ENCODE results near the gene MTHFD1L. TPM values are rescaled to one million over a fixed set of nuclear protein-coding genes. Genes with fewer than 3 reads are reported as not detected.
A peak's percentile ranks its signal among the peaks of the same experiment; 100 is the strongest.
"Not testable (repeated sequence)": the region's sequence is repeated elsewhere in the genome, so short reads cannot be mapped to it uniquely, and the experiment has no call there.

The MTHFD1L gene
- total and polyA plus RNA-seq, 7 donors, result 0.60 to 17.9 (median 3.0) TPM

DNA sequence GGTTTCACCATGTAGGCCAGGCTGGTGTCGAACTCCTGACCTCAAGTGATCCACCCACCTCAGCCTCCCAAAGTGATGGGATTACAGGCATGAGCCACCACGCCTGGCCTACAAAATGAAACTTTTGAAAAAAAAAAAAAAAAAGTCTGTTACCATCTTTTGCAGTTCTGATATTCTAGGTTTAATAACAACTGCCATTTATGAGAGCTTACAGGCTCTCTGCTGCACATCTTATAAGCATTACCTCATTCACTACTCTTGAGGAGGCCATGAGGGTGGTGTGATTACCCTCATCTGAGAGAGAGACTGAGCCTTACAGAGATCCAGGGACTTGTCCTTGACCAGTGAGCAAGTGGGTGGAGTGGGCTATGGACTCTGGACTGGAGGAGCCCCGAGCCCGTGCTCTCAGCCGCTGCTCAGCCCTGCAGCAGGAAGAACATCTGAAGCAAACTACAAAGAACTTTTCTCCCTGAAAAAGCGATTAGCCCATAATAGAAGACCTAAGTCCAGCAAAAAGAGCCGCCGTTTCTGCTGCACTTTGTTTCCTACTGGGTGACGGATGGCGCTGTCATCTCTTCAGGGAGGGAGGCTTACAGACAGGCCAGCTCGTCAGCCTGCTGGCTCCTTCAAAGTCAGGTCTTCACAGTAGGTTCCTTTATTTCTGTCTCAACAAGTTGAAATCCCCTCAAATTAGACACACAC lies 254.5 kb downstream of the MTHFD1L start:
- no peaks in the 10 kb centered on the region for H3K36me3 ChIP-seq
- no peak overlapping the region for H3K4me3 ChIP-seq
- peaks cover 0 to 61% (median 25%) of the 10 kb centered on the region in 4 donors for H3K4me1 ChIP-seq
- H3K27ac ChIP-seq, result peak overlapping the region in 3 of 4 donors; percentile 28 to 69 (median 62)
- H3K27me3 ChIP-seq, result no peaks in the 10 kb centered on the region
- no peak for DNase-seq
- peak in 1 of 4 donors; percentile 1 for TF ChIP-seq EP300 (IDR thresholded peaks at IDR 0.05)
- TF ChIP-seq, protein P1, sequence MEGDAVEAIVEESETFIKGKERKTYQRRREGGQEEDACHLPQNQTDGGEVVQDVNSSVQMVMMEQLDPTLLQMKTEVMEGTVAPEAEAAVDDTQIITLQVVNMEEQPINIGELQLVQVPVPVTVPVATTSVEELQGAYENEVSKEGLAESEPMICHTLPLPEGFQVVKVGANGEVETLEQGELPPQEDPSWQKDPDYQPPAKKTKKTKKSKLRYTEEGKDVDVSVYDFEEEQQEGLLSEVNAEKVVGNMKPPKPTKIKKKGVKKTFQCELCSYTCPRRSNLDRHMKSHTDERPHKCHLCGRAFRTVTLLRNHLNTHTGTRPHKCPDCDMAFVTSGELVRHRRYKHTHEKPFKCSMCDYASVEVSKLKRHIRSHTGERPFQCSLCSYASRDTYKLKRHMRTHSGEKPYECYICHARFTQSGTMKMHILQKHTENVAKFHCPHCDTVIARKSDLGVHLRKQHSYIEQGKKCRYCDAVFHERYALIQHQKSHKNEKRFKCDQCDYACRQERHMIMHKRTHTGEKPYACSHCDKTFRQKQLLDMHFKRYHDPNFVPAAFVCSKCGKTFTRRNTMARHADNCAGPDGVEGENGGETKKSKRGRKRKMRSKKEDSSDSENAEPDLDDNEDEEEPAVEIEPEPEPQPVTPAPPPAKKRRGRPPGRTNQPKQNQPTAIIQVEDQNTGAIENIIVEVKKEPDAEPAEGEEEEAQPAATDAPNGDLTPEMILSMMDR (IDR thresholded peaks at IDR 0.05), result no peak
- TF ChIP-seq POLR2A (IDR thresholded peaks at IDR 0.05), result no peak
- TF ChIP-seq POLR2AphosphoS5 (IDR thresholded peaks at IDR 0.05), result peak in 2 of 4 donors; percentile 18 to 23
- H3K9me3 ChIP-seq, result no peaks in the 10 kb centered on the region
- intact Hi-C loops (cut with DNase I), result loop anchor here (5.0 kb wide), 3 partner anchors 73 to 202 kb away; partner anchors contain the start of gene AKAP12
- WGBS, 2 donors, result 56 to 79% methylated on average over 11 of the region's 11 CpGs

DNA sequence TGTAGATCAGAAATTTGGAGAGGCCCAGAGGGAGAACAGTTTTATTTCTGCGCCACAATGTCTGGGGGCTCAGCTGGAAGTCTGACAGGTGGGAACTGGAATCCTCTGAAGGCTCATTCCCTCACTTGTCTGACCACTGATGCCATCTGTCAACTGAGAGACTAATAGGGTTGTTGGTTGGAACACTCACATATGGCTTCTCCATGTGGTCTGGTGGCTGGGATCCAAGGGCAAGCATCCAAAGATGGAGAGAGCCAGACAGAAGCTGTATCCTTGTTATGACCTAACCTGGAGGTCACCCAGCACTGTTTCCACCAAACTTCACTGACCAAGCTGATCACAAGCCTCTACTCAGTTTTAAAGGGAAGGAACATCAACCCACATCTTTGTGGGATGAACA lies 256.4 kb downstream of the MTHFD1L start:
- Histone ChIP-seq H3K4me3 (no peak overlapping the region), H3K27ac (peak overlapping the region in 2 of 4 donors; percentile 48 to 68), H3K4me1 (peaks cover 0 to 73% (median 37%) of the 10 kb centered on the region in 4 donors), H3K27me3 (no peaks in the 10 kb centered on the region), H3K9me3 (no peaks in the 10 kb centered on the region), H3K36me3 (no peaks in the 10 kb centered on the region)
- intact Hi-C loops (cut with DNase I), result loop anchor here (5.0 kb wide), 3 partner anchors 75 to 200 kb away; partner anchors contain the start of gene AKAP12
- TF ChIP-seq POLR2A (IDR thresholded peaks at IDR 0.05), result no peak
- WGBS, 2 donors, result 93 to 97% methylated on average over 1 of the region's 1 CpG
- DNase-seq, result peak; percentile 80

- H3K36me3 ChIP-seq, H3K9me3 ChIP-seq: not testable (repeated sequence)
- WGBS, 2 donors, result 96 to 98% methylated on average over 8 of the region's 8 CpGs
Observed at GRCh38 chr6:151123641-151124040, 258.1 kb downstream of the MTHFD1L start.

DNA sequence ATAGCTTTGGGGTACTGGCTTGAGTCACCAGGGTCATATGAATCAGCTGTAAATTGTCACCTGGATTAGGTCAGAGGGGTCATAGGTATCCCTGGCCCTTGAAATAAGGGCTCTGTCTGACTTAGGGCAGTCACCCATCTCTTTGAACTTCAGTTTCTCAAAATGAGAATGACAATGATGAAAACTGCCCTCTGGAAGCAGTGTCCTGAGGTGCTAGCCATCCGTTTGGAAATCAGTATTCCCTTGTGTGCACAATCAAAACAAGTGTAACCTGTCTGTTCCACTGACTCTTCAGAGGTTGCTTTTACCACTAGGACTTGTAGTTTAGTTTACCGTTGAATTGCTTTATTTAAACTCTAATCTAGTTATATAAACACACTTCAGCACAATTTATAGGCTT lies 259.7 kb downstream of the MTHFD1L start:
- H3K36me3 ChIP-seq; DNase-seq; H3K9me3 ChIP-seq; H3K27me3 ChIP-seq; H3K4me3 ChIP-seq; intact Hi-C loops (cut with DNase I): not testable (repeated sequence)
- H3K4me1 ChIP-seq, result peaks cover 0 to 51% (median 30%) of the 10 kb centered on the region in 4 donors
- 14 to 48% methylated on average over 2 of the region's 2 CpGs for WGBS, 2 donors
- H3K27ac ChIP-seq, result peak overlapping the region in 3 of 4 donors; percentile 35 to 68 (median 65)

More at GRCh38 chr6:151123641-151124040, 258.1 kb downstream of the MTHFD1L start:
- DNase-seq, H3K4me3 ChIP-seq, H3K27me3 ChIP-seq: not testable (repeated sequence)
- H3K27ac ChIP-seq, result peak overlapping the region in 2 of 4 donors; percentile 48 to 68
- intact Hi-C loops (cut with DNase I), result loop anchor here (5.0 kb wide), 3 partner anchors 76 to 199 kb away; partner anchors contain the start of gene AKAP12
- H3K4me1 ChIP-seq, result peaks cover 0 to 67% (median 31%) of the 10 kb centered on the region in 4 donors

GRCh38 chr6:151125651-151126416 lies 260.3 kb downstream of the MTHFD1L start:
- H3K9me3 ChIP-seq; H3K27me3 ChIP-seq; DNase-seq; H3K4me3 ChIP-seq; intact Hi-C loops (cut with DNase I); H3K36me3 ChIP-seq: not testable (repeated sequence)
- peaks cover 0 to 49% (median 30%) of the 10 kb centered on the region in 4 donors for H3K4me1 ChIP-seq
- WGBS, 2 donors, result 10 to 48% methylated on average over 6 of the region's 6 CpGs
- peak overlapping the region in 3 of 4 donors; percentile 24 to 68 (median 65) for H3K27ac ChIP-seq
- peak in 2 of 4 donors; percentile 26 to 33 for TF ChIP-seq POLR2AphosphoS5 (IDR thresholded peaks at IDR 0.05)

DNA sequence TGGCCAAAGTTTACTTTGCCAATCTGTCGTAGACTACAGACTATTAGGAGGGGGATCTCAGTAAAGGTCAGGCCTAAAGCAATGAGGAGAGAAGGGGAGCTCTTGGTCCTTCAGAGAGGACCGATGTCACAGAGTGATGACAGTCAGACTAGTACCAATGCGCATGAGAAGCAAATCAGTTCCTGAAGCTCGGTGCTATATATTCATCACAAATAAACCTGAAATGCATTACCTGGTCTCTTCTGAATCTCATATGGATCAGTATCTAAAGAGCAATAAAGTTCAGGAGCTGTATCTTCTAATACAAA lies 260.9 kb downstream of the MTHFD1L start:
- intact Hi-C loops (cut with DNase I); H3K27me3 ChIP-seq; H3K9me3 ChIP-seq; H3K36me3 ChIP-seq; DNase-seq; H3K4me3 ChIP-seq: not testable (repeated sequence)
- WGBS, 2 donors, result 61 to 85% methylated on average over 4 of the region's 4 CpGs
- Histone ChIP-seq H3K27ac (peak overlapping the region in 2 of 4 donors; percentile 65 to 68), H3K4me1 (peaks cover 0 to 47% (median 30%) of the 10 kb centered on the region in 4 donors)

- H3K36me3 ChIP-seq, result not testable (repeated sequence)
- 97 to 98% methylated on average over 5 of the region's 5 CpGs for WGBS, 2 donors
Observed at GRCh38 chr6:151127133-151127798, 261.8 kb downstream of the MTHFD1L start.

More at GRCh38 chr6:151127133-151127798, 261.8 kb downstream of the MTHFD1L start:
- intact Hi-C loops (cut with DNase I); H3K9me3 ChIP-seq; H3K4me3 ChIP-seq; H3K27ac ChIP-seq; H3K27me3 ChIP-seq: not testable (repeated sequence)
- peaks cover 0 to 38% (median 28%) of the 10 kb centered on the region in 4 donors for H3K4me1 ChIP-seq
- DNase-seq, result peak; percentile 2
